Measurements from ENCODE around the gene RAB3C.

RAB3C gene

DNA sequence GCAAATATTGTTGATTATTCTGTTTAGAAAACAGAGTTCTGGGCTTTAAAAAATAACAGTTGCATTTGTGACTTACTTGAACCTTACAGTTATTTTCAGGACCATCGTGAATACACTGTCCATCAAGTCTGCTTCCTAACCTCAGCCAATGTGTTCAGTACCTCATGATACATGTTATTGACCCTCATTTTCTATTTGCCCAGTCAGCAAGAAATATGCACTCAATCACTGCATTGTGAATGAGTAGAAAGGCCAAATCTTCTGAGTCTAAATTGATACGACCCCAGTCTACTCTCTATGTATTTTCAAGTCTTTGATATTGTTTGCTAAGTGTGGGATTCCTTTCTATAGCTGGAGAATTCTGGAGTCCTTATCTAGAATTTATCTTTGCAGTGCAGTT lies 156.2 kb downstream of the RAB3C start:
- DNase-seq (ENCODE audit: extremely low read depth, low read depth), result no peak
- TF ChIP-seq, protein P1, sequence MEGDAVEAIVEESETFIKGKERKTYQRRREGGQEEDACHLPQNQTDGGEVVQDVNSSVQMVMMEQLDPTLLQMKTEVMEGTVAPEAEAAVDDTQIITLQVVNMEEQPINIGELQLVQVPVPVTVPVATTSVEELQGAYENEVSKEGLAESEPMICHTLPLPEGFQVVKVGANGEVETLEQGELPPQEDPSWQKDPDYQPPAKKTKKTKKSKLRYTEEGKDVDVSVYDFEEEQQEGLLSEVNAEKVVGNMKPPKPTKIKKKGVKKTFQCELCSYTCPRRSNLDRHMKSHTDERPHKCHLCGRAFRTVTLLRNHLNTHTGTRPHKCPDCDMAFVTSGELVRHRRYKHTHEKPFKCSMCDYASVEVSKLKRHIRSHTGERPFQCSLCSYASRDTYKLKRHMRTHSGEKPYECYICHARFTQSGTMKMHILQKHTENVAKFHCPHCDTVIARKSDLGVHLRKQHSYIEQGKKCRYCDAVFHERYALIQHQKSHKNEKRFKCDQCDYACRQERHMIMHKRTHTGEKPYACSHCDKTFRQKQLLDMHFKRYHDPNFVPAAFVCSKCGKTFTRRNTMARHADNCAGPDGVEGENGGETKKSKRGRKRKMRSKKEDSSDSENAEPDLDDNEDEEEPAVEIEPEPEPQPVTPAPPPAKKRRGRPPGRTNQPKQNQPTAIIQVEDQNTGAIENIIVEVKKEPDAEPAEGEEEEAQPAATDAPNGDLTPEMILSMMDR (IDR thresholded peaks at IDR 0.05; ENCODE audit: low read depth, low read length), result no peak

DNA sequence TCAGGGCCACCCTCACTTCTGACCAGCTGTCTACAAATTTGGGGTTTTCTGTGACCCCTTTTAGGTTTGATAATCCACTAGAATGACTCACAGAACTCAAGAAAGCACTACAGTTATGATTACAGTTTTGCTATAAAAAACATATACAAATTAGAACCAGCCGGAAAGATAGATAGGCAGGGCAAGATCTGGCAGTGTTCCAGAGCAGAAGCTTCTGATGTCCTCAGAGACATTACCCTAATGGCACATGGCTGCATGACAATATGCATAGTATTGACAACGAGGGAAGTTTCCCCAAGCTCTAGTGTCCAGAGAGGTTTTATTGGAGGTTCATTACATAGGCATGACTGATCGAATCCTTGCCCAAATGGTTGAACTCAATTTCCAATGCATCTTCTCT lies 158.1 kb downstream of the RAB3C start:
- DNase-seq (ENCODE audit: extremely low read depth, low read depth), result no peak
- TF ChIP-seq, protein P1 (IDR thresholded peaks at IDR 0.05; ENCODE audit: low read depth, low read length), result no peak

DNA sequence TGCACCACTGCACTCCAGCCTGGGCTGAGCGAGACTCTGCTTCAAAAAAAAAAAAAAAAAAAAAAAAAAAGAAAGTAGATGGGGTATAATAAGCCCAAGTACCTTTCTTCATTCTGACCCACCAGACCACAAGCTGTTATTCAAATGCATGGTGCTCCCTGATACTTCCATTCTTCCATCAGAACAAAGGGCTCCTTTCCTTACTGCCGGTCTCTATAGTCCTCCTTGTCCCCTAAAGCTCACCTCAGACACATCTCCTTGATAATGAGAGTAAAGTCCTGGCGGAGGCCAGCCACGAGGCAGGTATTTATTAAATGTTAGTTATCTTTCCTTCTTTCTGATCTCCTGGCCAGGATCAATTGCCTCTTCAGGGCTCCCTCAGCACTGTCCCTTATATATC lies 162.5 kb downstream of the RAB3C start:
- TF ChIP-seq, protein P1 (IDR thresholded peaks at IDR 0.05; ENCODE audit: low read depth, low read length), result no peak
- no peak for DNase-seq (ENCODE audit: extremely low read depth, low read depth)

- no peak for DNase-seq (ENCODE audit: extremely low read depth, low read depth)
- TF ChIP-seq, protein P1 (IDR thresholded peaks at IDR 0.05; ENCODE audit: low read depth, low read length), result no peak
Measured at GRCh38 chr5:58746321-58746720, 163.4 kb downstream of the RAB3C start.

DNA sequence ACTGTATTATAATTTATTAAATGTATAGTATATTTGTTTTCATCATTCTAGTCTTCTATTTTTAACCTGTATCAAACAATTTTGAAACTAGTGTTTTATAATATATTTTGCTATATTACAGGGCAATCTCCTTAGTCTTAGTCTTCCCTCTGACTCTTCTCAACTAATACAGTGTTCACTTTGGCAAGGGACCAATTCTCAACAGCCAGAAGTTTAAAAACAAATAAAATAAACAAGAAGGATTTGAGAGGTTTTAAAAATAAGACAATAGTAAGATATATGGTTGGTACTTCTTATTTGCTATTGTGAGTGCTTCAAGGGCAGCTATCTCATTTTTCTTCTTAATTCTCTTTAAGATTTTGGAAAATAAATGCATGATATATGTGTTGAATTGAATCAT lies 167.2 kb downstream of the RAB3C start:
- no peak for DNase-seq (ENCODE audit: extremely low read depth, low read depth)
- TF ChIP-seq, protein P1 (IDR thresholded peaks at IDR 0.05; ENCODE audit: low read depth, low read length), result no peak

- no peak for DNase-seq (ENCODE audit: extremely low read depth, low read depth)
- TF ChIP-seq, protein P1 (IDR thresholded peaks at IDR 0.05; ENCODE audit: low read depth, low read length), result no peak
Measured at GRCh38 chr5:58751222-58751837, 168.5 kb downstream of the RAB3C start.

DNA sequence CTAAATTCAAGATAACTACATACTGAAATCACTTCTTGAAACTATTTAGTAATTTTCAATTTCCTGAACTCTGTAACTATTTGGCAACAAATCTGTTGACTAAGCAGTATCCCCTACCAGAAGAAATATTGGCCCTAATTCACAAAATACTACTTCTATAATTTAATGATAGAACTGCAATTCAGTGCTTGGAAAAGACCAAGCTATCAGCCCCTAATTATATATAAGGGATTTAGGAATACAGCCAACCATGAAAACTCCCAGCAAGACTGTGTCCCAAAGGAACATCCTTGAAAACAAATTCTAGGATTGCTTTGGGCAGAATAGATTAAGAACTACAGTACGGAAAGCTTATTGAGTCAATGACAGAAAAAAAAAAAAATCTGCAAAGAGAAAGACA lies 169.2 kb downstream of the RAB3C start:
- TF ChIP-seq, protein P1 (IDR thresholded peaks at IDR 0.05; ENCODE audit: low read depth, low read length), result no peak
- DNase-seq (ENCODE audit: extremely low read depth, low read depth), result no peak

Measured in AG09319 (cell line).